Tibial nerve (tissue), 4 donors: ENCODE results near the gene NAE1. TPM values are rescaled to one million over a fixed set of nuclear protein-coding genes. Genes with fewer than 3 reads are reported as not detected.

Experiments
- DNase-seq, 2 donors: peaks; one replicate each; pipeline ENCODE4 v3.0.0-alpha.2; 2019; ENCODE audit warnings: low spot score in 2 of 2
- H3K27ac ChIP-seq, 4 donors: fragments of 200-600 bp; sonication (generic) in 3 of 4; one replicate each; pipeline ENCODE4 v1.5.1; 2017 to 2019; ENCODE audit warnings: mild to moderate bottlenecking in 1 of 4
- H3K27me3 ChIP-seq, 2 donors: fragments of 200-600 bp; sonication (generic) in 1 of 2; one replicate each; pipeline versions ENCODE4 v1.5.1 to v1.6.0; 2017 to 2019
- H3K36me3 ChIP-seq, 3 donors: fragments of 200-600 bp; sonication (generic); one replicate each; pipeline ENCODE4 v1.5.1; 2018 to 2019
- H3K4me1 ChIP-seq, 4 donors: fragments of 200-600 bp; sonication (generic) in 3 of 4; one replicate each; pipeline ENCODE4 v1.5.1; 2017 to 2019
- H3K4me3 ChIP-seq, 4 donors: fragments of 200-600 bp; sonication (generic) in 3 of 4; one replicate each; pipeline ENCODE4 v1.5.1; 2017 to 2019; ENCODE audit warnings: mild to moderate bottlenecking in 1 of 4, moderate library complexity in 1 of 4
- H3K9me3 ChIP-seq, 4 donors: fragments of 200-600 bp; sonication (generic) in 3 of 4; one replicate each; pipeline ENCODE4 v1.5.1; 2017 to 2019
- EP300 ChIP-seq, 2 donors: sonication (generic); formaldehyde crosslinking; IDR thresholded peaks; one replicate each; pipeline ENCODE4 v1.6.1; 2017; ENCODE audit warnings: antibody characterized with exemption in 2 of 2, mild to moderate bottlenecking in 1 of 2
- POLR2A ChIP-seq, 2 donors: fragments of 450-650 bp; IDR thresholded peaks; one replicate each; pipeline ENCODE4 v1.6.1; 2017; ENCODE audit warnings: antibody characterized with exemption in 2 of 2, mild to moderate bottlenecking in 2 of 2, moderate library complexity in 2 of 2
- WGBS, 2 donors: methylation state at CpG; one replicate each; pipeline ENCODE4 v1.1.5; 2018; 5-methylcytosine and 5-hydroxymethylcytosine counted together
- total RNA-seq, 4 donors: library from RNA; depleted of rRNA; stranded (reverse); fragments of >200 nt; gene quantifications; one replicate each; pipeline ENCODE4 v1.1.0, GENCODE V29; 2016
- TF ChIP-seq, protein P1 (sequence below), 5 experiments: fragments of 200-600 bp in 3 of 5; fragments of 450-650 bp in 2 of 5; sonication (generic) in 3 of 5; IDR thresholded peaks; one replicate each; pipeline ENCODE4 v1.5.1; 2016 to 2019; ENCODE audit warnings: antibody characterized with exemption in 5 of 5, mild to moderate bottlenecking in 3 of 5, moderate library complexity in 2 of 5

NAE1 gene
- 10 to 100 TPM; 29.4 to 45.7 (median 34.6) TPM for total RNA-seq

DNA sequence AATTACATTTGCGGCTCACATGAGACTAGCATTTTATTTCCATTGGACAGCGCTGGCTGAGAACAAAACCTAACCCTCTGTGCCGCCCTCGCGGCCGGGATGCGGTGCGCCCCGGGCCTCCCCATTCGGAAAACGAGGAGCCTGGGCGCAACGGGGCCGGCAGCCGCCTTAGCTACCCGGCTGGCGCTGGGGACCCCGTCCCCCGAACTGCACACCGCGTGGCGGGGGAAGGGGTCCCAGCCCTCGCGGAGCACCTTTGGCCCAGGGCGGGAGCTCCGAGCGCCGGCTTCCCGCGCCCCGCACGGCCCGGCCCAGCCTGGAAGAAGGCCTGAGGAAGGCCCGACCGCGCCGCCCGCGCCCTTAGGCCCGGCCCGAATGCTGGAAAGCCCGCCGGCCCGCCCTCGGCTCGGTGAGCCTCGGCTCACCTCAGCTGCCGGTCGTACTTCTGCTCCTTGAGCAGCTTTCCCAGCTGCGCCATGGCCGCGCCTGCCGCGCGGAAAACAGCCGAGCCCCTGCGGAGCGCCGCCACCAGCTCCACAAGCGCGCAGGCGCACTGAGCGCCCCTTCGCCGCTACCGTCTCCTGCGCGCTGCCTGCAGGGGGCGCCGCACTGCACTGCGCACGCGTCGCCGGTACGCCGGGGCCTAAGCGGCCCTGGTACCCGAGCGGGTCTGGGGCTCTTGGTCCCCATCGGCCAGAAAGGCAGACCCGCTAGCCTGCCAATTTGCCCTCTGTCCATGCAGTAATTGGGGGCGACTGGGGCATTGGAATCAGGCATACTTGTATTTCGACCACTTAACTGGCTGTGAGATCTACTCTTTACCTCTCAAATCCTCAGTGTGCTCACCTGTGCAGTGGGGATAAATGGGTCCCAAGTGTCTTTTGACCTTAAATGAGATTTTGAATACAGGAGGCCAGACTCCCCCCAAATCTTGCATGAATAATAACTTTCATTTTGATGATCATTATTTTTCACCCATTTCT is at the start of gene NAE1:
NAE1 (minus strand) TSS at position 555 of the 983 bp plus-strand sequence; CDS start at position 478, 77 bp downstream.
- TF ChIP-seq, protein P1, sequence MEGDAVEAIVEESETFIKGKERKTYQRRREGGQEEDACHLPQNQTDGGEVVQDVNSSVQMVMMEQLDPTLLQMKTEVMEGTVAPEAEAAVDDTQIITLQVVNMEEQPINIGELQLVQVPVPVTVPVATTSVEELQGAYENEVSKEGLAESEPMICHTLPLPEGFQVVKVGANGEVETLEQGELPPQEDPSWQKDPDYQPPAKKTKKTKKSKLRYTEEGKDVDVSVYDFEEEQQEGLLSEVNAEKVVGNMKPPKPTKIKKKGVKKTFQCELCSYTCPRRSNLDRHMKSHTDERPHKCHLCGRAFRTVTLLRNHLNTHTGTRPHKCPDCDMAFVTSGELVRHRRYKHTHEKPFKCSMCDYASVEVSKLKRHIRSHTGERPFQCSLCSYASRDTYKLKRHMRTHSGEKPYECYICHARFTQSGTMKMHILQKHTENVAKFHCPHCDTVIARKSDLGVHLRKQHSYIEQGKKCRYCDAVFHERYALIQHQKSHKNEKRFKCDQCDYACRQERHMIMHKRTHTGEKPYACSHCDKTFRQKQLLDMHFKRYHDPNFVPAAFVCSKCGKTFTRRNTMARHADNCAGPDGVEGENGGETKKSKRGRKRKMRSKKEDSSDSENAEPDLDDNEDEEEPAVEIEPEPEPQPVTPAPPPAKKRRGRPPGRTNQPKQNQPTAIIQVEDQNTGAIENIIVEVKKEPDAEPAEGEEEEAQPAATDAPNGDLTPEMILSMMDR (IDR thresholded peaks at IDR 0.05) = peak; percentile 96 to 99 (median 98)
- peak in 1 of 2 donors; percentile 94 for TF ChIP-seq EP300 (IDR thresholded peaks at IDR 0.05)
- peak; percentile 52 to 86 for TF ChIP-seq POLR2A (IDR thresholded peaks at IDR 0.05)
- Histone ChIP-seq H3K36me3 (peaks cover 0 to 20% (median 0%) of the 10 kb centered on the region in 3 donors), H3K4me3 (peak within 1 kb of the TSS; percentile 76 to 86 (median 80)), H3K4me1 (peaks cover 0 to 25% (median 12%) of the 10 kb centered on the region in 4 donors), H3K27ac (peak within 1 kb of the TSS; percentile 75 to 92 (median 86)), H3K9me3 (no peaks in the 10 kb centered on the region), H3K27me3 (no peaks in the 10 kb centered on the region)
- 1% methylated on average over 34 of the region's 84 CpGs for WGBS, 2 donors
- DNase-seq = peak; percentile 65 to 69

DNA sequence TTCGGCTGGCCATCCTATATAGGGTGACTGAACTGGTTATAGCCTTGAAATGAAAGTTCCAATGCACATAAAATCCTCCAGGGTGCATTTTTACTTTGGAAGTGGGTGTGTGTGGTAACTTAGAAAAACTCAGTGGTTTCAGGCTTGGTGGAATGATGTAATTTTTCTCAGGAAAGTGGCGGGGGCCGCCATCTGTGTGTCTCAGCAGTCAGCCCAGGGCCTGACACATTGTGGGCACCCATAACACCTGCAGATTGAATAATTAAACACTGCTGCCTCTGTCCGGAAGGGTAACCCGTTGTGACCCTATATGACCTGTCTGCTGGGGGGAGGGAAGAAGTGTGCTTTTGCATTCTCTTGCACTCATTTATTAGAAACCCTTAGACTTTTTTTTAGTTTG is 47.3 kb upstream of the NAE1 start:
- no peaks in the 10 kb centered on the region for H3K9me3 ChIP-seq
- no peak overlapping the region for H3K27ac ChIP-seq
- no peaks in the 10 kb centered on the region for H3K27me3 ChIP-seq
- peaks cover 0 to 38% (median 11%) of the 10 kb centered on the region in 4 donors for H3K4me1 ChIP-seq
- TF ChIP-seq, protein P1 (IDR thresholded peaks at IDR 0.05) = no peak
- no peak overlapping the region for H3K4me3 ChIP-seq
- 50 to 54% methylated on average over 5 of the region's 5 CpGs for WGBS, 2 donors
- no peak for DNase-seq
- H3K36me3 ChIP-seq = no peaks in the 10 kb centered on the region

DNA sequence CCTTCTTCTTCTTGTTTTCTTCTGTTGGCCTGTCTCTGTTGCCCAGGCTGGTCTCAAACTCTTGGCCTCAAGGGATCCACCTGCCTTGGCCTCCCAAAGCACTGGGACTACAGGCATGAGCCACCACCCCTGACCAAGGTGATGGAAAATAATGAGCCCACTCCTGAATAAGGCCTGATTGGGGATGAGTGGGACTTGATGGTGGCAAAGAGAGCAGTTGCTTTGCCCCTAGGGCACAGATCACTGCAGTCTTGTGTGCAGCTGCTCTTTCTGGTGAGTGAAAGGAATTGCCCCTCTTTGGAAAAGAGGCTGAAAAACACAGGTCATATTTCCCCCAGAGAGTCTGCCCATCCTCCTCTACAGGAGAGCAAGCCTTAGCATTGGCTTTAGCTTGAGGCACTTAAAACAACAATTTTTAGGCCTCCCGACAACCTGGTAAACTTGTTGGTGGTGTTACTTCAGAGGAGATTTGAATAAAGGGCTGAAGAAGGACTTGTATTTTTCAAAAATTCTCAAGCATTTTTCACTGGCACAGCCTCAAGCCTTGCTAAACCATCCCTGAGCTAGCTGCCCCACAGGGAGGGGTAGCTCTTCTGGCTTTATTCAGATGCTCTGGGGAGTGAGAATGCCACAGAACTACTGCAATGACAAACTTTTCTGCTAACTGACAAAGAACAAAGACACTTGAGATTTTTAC is 43.5 kb upstream of the NAE1 start:
- Histone ChIP-seq H3K4me1 (peaks cover 0 to 27% (median 8%) of the 10 kb centered on the region in 4 donors), H3K27me3 (no peaks in the 10 kb centered on the region), H3K9me3 (no peaks in the 10 kb centered on the region), H3K4me3 (no peak overlapping the region), H3K36me3 (no peaks in the 10 kb centered on the region), H3K27ac (peak overlapping the region in 2 of 4 donors; percentile 58 to 65)
- TF ChIP-seq EP300 (IDR thresholded peaks at IDR 0.05) = no peak
- no peak for TF ChIP-seq POLR2A (IDR thresholded peaks at IDR 0.05)
- TF ChIP-seq, protein P1 (IDR thresholded peaks at IDR 0.05) = no peak
- no peak for DNase-seq
- WGBS, 2 donors = 24 to 33% methylated on average over 1 of the region's 1 CpG

DNA sequence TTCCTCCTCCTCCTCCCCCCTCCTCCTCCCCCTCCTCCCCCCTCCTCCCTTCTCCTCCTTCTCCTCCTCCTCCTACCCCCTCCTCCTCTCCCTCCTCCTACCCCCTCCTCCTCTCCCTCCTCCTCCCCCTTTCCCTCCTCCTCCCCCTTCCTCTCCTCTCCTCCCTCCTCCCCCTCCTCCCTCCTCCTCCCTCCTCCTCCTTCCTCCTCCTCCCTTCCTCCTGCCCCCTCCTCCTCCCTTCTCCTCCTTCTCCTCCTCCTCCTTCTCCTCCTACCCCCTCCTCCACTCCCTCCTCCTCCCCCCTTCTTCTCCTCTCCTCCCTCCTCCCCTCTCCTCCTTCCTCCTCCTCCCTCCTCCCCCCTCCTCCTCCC is 42.9 kb upstream of the NAE1 start:
- TF ChIP-seq POLR2A (IDR thresholded peaks at IDR 0.05) (no peak), EP300 (IDR thresholded peaks at IDR 0.05) (no peak)
- TF ChIP-seq, protein P1 (IDR thresholded peaks at IDR 0.05) = no peak
- H3K4me3 ChIP-seq = no peak overlapping the region

More for the DNA sequence above, 42.9 kb upstream of the NAE1 start:
- H3K36me3 ChIP-seq = no peaks in the 10 kb centered on the region
- DNase-seq = no peak
- no peaks in the 10 kb centered on the region for H3K9me3 ChIP-seq
- no peaks in the 10 kb centered on the region for H3K27me3 ChIP-seq
- peak overlapping the region in 2 of 4 donors; percentile 79 to 81 for H3K27ac ChIP-seq
- H3K4me1 ChIP-seq = peaks cover 0 to 27% (median 8%) of the 10 kb centered on the region in 4 donors
